Hepatocyte (in vitro differentiated cells): ENCODE measurements around the gene EMX1. TPM values are rescaled to one million over a fixed set of nuclear protein-coding genes. Genes with fewer than 3 reads are reported as not detected.

Experiments
- DNase-seq: peaks from one replicate; pipeline ENCODE4 v3.0.0-alpha.2; 2016; ENCODE audit warnings: low spot score
- H2AFZ ChIP-seq: fragments of 200-600 bp; sonication (generic); 2 replicates; pipeline ENCODE4 v1.6.0; 2016; ENCODE audit warnings: antibody characterized with exemption, mild to moderate bottlenecking
- H3K27ac ChIP-seq: fragments of 200-600 bp; sonication (generic); 2 replicates; pipeline ENCODE4 v1.5.1; 2016; ENCODE audit warnings: mild to moderate bottlenecking
- H3K27me3 ChIP-seq: fragments of 200-600 bp; sonication (generic); 2 replicates; pipeline ENCODE4 v1.6.1; 2016
- H3K36me3 ChIP-seq: fragments of 200-600 bp; sonication (generic); replicated peaks from 2 replicates; pipeline ENCODE4 v1.5.1; 2016; ENCODE audit warnings: low read depth; ENCODE audit not compliant: insufficient read depth
- H3K4me1 ChIP-seq: fragments of 200-600 bp; sonication (generic); 2 replicates; pipeline ENCODE4 v1.5.1; 2016; ENCODE audit warnings: mild to moderate bottlenecking, moderate library complexity; ENCODE audit not compliant: insufficient read depth
- H3K4me2 ChIP-seq: fragments of 200-600 bp; sonication (generic); 2 replicates; pipeline ENCODE4 v1.6.0; 2016
- H3K4me3 ChIP-seq: fragments of 200-600 bp; sonication (generic); 2 replicates; pipeline ENCODE4 v1.5.1; 2016; ENCODE audit warnings: mild to moderate bottlenecking
- H3K79me2 ChIP-seq: fragments of 200-600 bp; sonication (generic); 2 replicates; pipeline ENCODE4 v1.6.0; 2017; ENCODE audit warnings: mild to moderate bottlenecking
- H3K9me2 ChIP-seq: fragments of 200-600 bp; sonication (generic); replicated peaks from 2 replicates; pipeline ENCODE4 v1.6.0; 2017; ENCODE audit warnings: mild to moderate bottlenecking; ENCODE audit not compliant: insufficient read depth
- H3K9me3 ChIP-seq: fragments of 200-600 bp; sonication (generic); 2 replicates; pipeline ENCODE4 v1.5.1; 2016; ENCODE audit warnings: low read depth, mild to moderate bottlenecking
- H4K20me1 ChIP-seq: fragments of 200-600 bp; sonication (generic); 2 replicates; pipeline ENCODE4 v1.6.0; 2016; ENCODE audit warnings: mild to moderate bottlenecking; ENCODE audit not compliant: insufficient read depth, poor library complexity, severe bottlenecking
- CTCF ChIP-seq: fragments of 200-600 bp; sonication (generic); IDR thresholded peaks from 2 replicates; pipeline ENCODE4 v1.5.1; 2016; ENCODE audit warnings: antibody characterized with exemption, mild to moderate bottlenecking; ENCODE audit not compliant: poor library complexity
- EZH2 ChIP-seq: fragments of 200-600 bp; sonication (generic); IDR thresholded peaks from 2 replicates; pipeline ENCODE4 v1.6.1; 2016; ENCODE audit warnings: antibody characterized with exemption, mild to moderate bottlenecking, borderline replicate concordance
- EZH2phosphoT487 ChIP-seq: fragments of 200-600 bp; sonication (generic); IDR thresholded peaks from one replicate; pipeline ENCODE4 v1.6.1; 2018; ENCODE audit warnings: antibody characterized with exemption, mild to moderate bottlenecking, low read depth, moderate library complexity; ENCODE audit not compliant: unreplicated experiment, severe bottlenecking
- WGBS: methylation state at CpG from one replicate; pipeline ENCODE4 v1.1.6; 2016; ENCODE audit warnings: low lambda C conversion rate; ENCODE audit errors: missing lambda C conversion rate; 5-methylcytosine and 5-hydroxymethylcytosine counted together
- polyA plus RNA-seq: library from polyadenylated mRNA; unstranded; fragments of >200 nt; fragmentation: Nextera tagmentation; extraction: Ambion mirVana; gene quantifications from 2 replicates; pipeline ENCODE4 v1.2.1, GENCODE V29; 2016
- total RNA-seq: library from RNA; depleted of rRNA; stranded (reverse); fragments of >200 nt; gene quantifications from 2 replicates; pipeline ENCODE4 v1.2.3, GENCODE V29; 2014

Gene EMX1
- total and polyA plus RNA-seq, 2 experiments from 2014 or later = 0.34 to 1.2 TPM

GRCh38 chr2:72958542-72959385 lies 41.4 kb downstream of the EMX1 start:
- 97% methylated on average over 13 of the region's 13 CpGs for whole genome bisulfite sequencing
- no peaks in the 10 kb centered on the region for H4K20me1 ChIP-seq
- no peaks in the 10 kb centered on the region for H3K27me3 ChIP-seq
- no peak overlapping the region for H3K4me3 ChIP-seq
- no peak for DNase-seq
- H3K9me3 ChIP-seq = no peaks in the 10 kb centered on the region
- no peak for TF ChIP-seq EZH2
- no peaks in the 10 kb centered on the region for H3K36me3 ChIP-seq
- H3K4me1 ChIP-seq = no peaks in the 10 kb centered on the region
- no peak overlapping the region for H3K4me2 ChIP-seq
- no peak overlapping the region for H3K27ac ChIP-seq
- no peaks in the 10 kb centered on the region for H3K9me2 ChIP-seq
- H3K79me2 ChIP-seq = no peaks in the 10 kb centered on the region
- H2AFZ ChIP-seq = no peak overlapping the region

GRCh38 chr2:72959554-72959953 lies 42.2 kb downstream of the EMX1 start:
- 94% methylated on average over 8 of the region's 8 CpGs for WGBS
- no peak for TF ChIP-seq EZH2
- TF ChIP-seq CTCF = no peak
- TF ChIP-seq EZH2phosphoT487 = no peak

GRCh38 chr2:72959995-72960981 lies 43.0 kb downstream of the EMX1 start:
- Histone ChIP-seq H3K9me3 (no peaks in the 10 kb centered on the region), H3K4me2 (no peak overlapping the region), H3K9me2 (no peaks in the 10 kb centered on the region), H3K79me2 (no peaks in the 10 kb centered on the region), H3K27me3 (no peaks in the 10 kb centered on the region), H3K4me1 (no peaks in the 10 kb centered on the region), H4K20me1 (no peaks in the 10 kb centered on the region), H3K4me3 (no peak overlapping the region), H3K36me3 (no peaks in the 10 kb centered on the region), H2AFZ (no peak overlapping the region), H3K27ac (no peak overlapping the region)
- no peak for TF ChIP-seq CTCF
- no peak for TF ChIP-seq EZH2phosphoT487
- TF ChIP-seq EZH2 = no peak
- 95% methylated on average over 25 of the region's 26 CpGs for WGBS
- DNase-seq = no peak

More at GRCh38 chr2:72959554-72959953, 42.2 kb downstream of the EMX1 start:
- no peaks in the 10 kb centered on the region for H3K4me1 ChIP-seq
- H3K27ac ChIP-seq = no peak overlapping the region
- H3K27me3 ChIP-seq = no peaks in the 10 kb centered on the region
- H3K4me3 ChIP-seq = no peak overlapping the region
- no peak overlapping the region for H3K4me2 ChIP-seq
- DNase-seq = no peak
- no peaks in the 10 kb centered on the region for H3K79me2 ChIP-seq
- no peaks in the 10 kb centered on the region for H3K9me3 ChIP-seq
- H4K20me1 ChIP-seq = no peaks in the 10 kb centered on the region
- H3K36me3 ChIP-seq = no peaks in the 10 kb centered on the region
- H3K9me2 ChIP-seq = no peaks in the 10 kb centered on the region
- H2AFZ ChIP-seq = no peak overlapping the region
